HG03457 (cell line): ENCODE results near the gene PKHD1.

Experiments used
- ATAC-seq: cut with Tn5 transposase; IDR thresholded peaks from one replicate; pipeline ENCODE4 v1.9.1; 2021; ENCODE audit warnings: moderate number of reproducible peaks; ENCODE audit not compliant: unreplicated experiment

PKHD1 gene

GRCh38 chr6:52049252-52050050 lies 38.0 kb downstream of the PKHD1 start:
- no peak for ATAC-seq

- ATAC-seq = no peak
Observed at GRCh38 chr6:52046456-52046855, 41.0 kb downstream of the PKHD1 start.

- no peak for ATAC-seq
Observed at GRCh38 chr6:52045481-52045880, 41.9 kb downstream of the PKHD1 start.

- no peak for ATAC-seq
Observed at GRCh38 chr6:52045033-52045432, 42.4 kb downstream of the PKHD1 start.

GRCh38 chr6:52042141-52042885 lies 45.1 kb downstream of the PKHD1 start:
- no peak for ATAC-seq

GRCh38 chr6:52041134-52041533 lies 46.3 kb downstream of the PKHD1 start:
- no peak for ATAC-seq

- no peak for ATAC-seq
Observed at GRCh38 chr6:52027699-52028098, 59.7 kb downstream of the PKHD1 start.

- ATAC-seq = no peak
Observed at GRCh38 chr6:52024451-52025068, 62.9 kb downstream of the PKHD1 start.

GRCh38 chr6:52022675-52023074 lies 64.7 kb downstream of the PKHD1 start:
- ATAC-seq = no peak

GRCh38 chr6:52020945-52021570 lies 66.4 kb downstream of the PKHD1 start:
- no peak for ATAC-seq

- no peak for ATAC-seq
Observed at GRCh38 chr6:52019881-52020280, 67.5 kb downstream of the PKHD1 start.

GRCh38 chr6:52019092-52019491 lies 68.3 kb downstream of the PKHD1 start:
- no peak for ATAC-seq

- ATAC-seq = no peak
Observed at GRCh38 chr6:52016915-52017748, 70.3 kb downstream of the PKHD1 start.

GRCh38 chr6:52015953-52016352 lies 71.5 kb downstream of the PKHD1 start:
- ATAC-seq = no peak

GRCh38 chr6:52014391-52014790 lies 73.0 kb downstream of the PKHD1 start:
- no peak for ATAC-seq

GRCh38 chr6:52013035-52013434 lies 74.4 kb downstream of the PKHD1 start:
- no peak for ATAC-seq

- ATAC-seq = no peak
Observed at GRCh38 chr6:52012582-52012981, 74.8 kb downstream of the PKHD1 start.

GRCh38 chr6:52010806-52011205 lies 76.6 kb downstream of the PKHD1 start:
- ATAC-seq = no peak

- no peak for ATAC-seq
Observed at GRCh38 chr6:52010145-52010544, 77.3 kb downstream of the PKHD1 start.

GRCh38 chr6:52009466-52010140 lies 77.8 kb downstream of the PKHD1 start:
- no peak for ATAC-seq
